ENCODE results near the gene PRRT1.

Gene PRRT1

GRCh38 chr6:32133786-32134185, 18.0 kb downstream of the PRRT1 start:
- Histone ChIP-seq H3F3A (ENCODE audit: insufficient read depth) (peaks cover 9% of the 10 kb centered on the region; the same call in 1 of the 2 replicates), H3K27ac (ENCODE audit: low read depth, low read length) (no peak overlapping the region), H3K79me2 (ENCODE audit: insufficient read depth, low read length) (peaks cover 11% of the 10 kb centered on the region), H3K9me2 (replicated peaks; ENCODE audit: insufficient read depth, low read length) (no peaks in the 10 kb centered on the region), H3K4me3 (ENCODE audit: insufficient read depth, low read length, poor library complexity, severe bottlenecking) (no peak overlapping the region), H3K36me3 (ENCODE audit: low read length) (no peaks in the 10 kb centered on the region), H3K9me3 (ENCODE audit: insufficient read depth, low read length) (no peaks in the 10 kb centered on the region), H2AFZ (ENCODE audit: low read depth, low read length, severe bottlenecking) (no peak overlapping the region), H3K27me3 (ENCODE audit: low read length) (no peaks in the 10 kb centered on the region), H3K9ac (ENCODE audit: low read length) (no peak overlapping the region), H4K20me1 (ENCODE audit: low read depth, low read length) (no peaks in the 10 kb centered on the region), H3K4me2 (ENCODE audit: low read depth, low read length, poor library complexity, severe bottlenecking) (no peak overlapping the region)
- TF ChIP-seq CTCF (IDR thresholded peaks at IDR 0.05; ENCODE audit: insufficient read depth, low read length, poor library complexity, severe bottlenecking): no peak
- no peak for TF ChIP-seq EZH2phosphoT487 (conservative IDR thresholded peaks at IDR 0.05; ENCODE audit: low read length)

GRCh38 chr6:32132110-32132509, 19.6 kb downstream of the PRRT1 start:
- TF ChIP-seq EZH2phosphoT487 (conservative IDR thresholded peaks at IDR 0.05; ENCODE audit: low read length) (no peak), CTCF (IDR thresholded peaks at IDR 0.05; ENCODE audit: insufficient read depth, low read length, poor library complexity, severe bottlenecking) (no peak)
- H3K4me3 ChIP-seq (ENCODE audit: insufficient read depth, low read length, poor library complexity, severe bottlenecking): no peak overlapping the region
- no peak overlapping the region for H3K9ac ChIP-seq (ENCODE audit: low read length)
- H2AFZ ChIP-seq (ENCODE audit: low read depth, low read length, severe bottlenecking): no peak overlapping the region
- peaks cover 9% of the 10 kb centered on the region; the same call in 1 of the 2 replicates for H3F3A ChIP-seq (ENCODE audit: insufficient read depth)
- no peak overlapping the region for H3K4me2 ChIP-seq (ENCODE audit: low read depth, low read length, poor library complexity, severe bottlenecking)
- no peak overlapping the region for H3K27ac ChIP-seq (ENCODE audit: low read depth, low read length)
- no peaks in the 10 kb centered on the region for H3K9me3 ChIP-seq (ENCODE audit: insufficient read depth, low read length)
- H3K79me2 ChIP-seq (ENCODE audit: insufficient read depth, low read length): peaks cover 24% of the 10 kb centered on the region
- H3K9me2 ChIP-seq (replicated peaks; ENCODE audit: insufficient read depth, low read length): no peaks in the 10 kb centered on the region
- H4K20me1 ChIP-seq (ENCODE audit: low read depth, low read length): no peaks in the 10 kb centered on the region
- H3K36me3 ChIP-seq (ENCODE audit: low read length): no peaks in the 10 kb centered on the region
- H3K27me3 ChIP-seq (ENCODE audit: low read length): no peaks in the 10 kb centered on the region

GRCh38 chr6:32131439-32131948, 20.2 kb downstream of the PRRT1 start:
- Histone ChIP-seq H3K4me3 (ENCODE audit: insufficient read depth, low read length, poor library complexity, severe bottlenecking) (no peak overlapping the region), H3K27ac (ENCODE audit: low read depth, low read length) (no peak overlapping the region), H3K79me2 (ENCODE audit: insufficient read depth, low read length) (peaks cover 30% of the 10 kb centered on the region), H3K9ac (ENCODE audit: low read length) (no peak overlapping the region), H2AFZ (ENCODE audit: low read depth, low read length, severe bottlenecking) (no peak overlapping the region), H3K27me3 (ENCODE audit: low read length) (no peaks in the 10 kb centered on the region), H3K4me2 (ENCODE audit: low read depth, low read length, poor library complexity, severe bottlenecking) (no peak overlapping the region), H3K36me3 (ENCODE audit: low read length) (0 out of 2 replicates have a peak, but pooled peaks cover 2% of the 10 kb centered on the region), H3K9me2 (replicated peaks; ENCODE audit: insufficient read depth, low read length) (no peaks in the 10 kb centered on the region), H4K20me1 (ENCODE audit: low read depth, low read length) (no peaks in the 10 kb centered on the region), H3K9me3 (ENCODE audit: insufficient read depth, low read length) (no peaks in the 10 kb centered on the region), H3F3A (ENCODE audit: insufficient read depth) (peaks cover 9% of the 10 kb centered on the region; the same call in 1 of the 2 replicates)
- TF ChIP-seq EZH2phosphoT487 (conservative IDR thresholded peaks at IDR 0.05; ENCODE audit: low read length): no peak
- TF ChIP-seq CTCF (IDR thresholded peaks at IDR 0.05; ENCODE audit: insufficient read depth, low read length, poor library complexity, severe bottlenecking): no peak

All from SU-DHL-6 (cell line).